ENCODE data around the gene SMYD3. TPM values are rescaled to one million over a fixed set of nuclear protein-coding genes. Genes with fewer than 3 reads are reported as not detected.

SMYD3 gene
- total RNA-seq, 8 experiments from 2014 or later, result 8.8 to 39.7 (median 29.1) TPM

- WGBS, 10 experiments, result 50 to 100% (median 86%) methylated on average over 2 to 6 of the region's 7 CpGs; no CpG with 5 or more reads in 6 of the 10 experiments
- no peak for ATAC-seq (replicated peaks in 6 of 8)
- in situ Hi-C loops (cut with MboI; ENCODE audit: low pct_unique_long_range_greater_than_20kb in 2 of 9, low sequenced_read_pairs in 9 of 9, unreplicated experiment in 9 of 9), result no loop called here
- H3K27ac ChIP-seq, result no peak overlapping the region
- H3K4me3 ChIP-seq, result no peak overlapping the region
- no peaks in the 10 kb centered on the region for H3K4me1 ChIP-seq (replicated peaks in 1 of 2)
Observed at GRCh38 chr1:246512230-246512629, 5.2 kb upstream of the SMYD3 start.

- Histone ChIP-seq H3K4me1 (replicated peaks in 1 of 2) (no peaks in the 10 kb centered on the region), H3K27ac (no peak overlapping the region), H3K4me3 (no peak overlapping the region)
- no peak for ATAC-seq (replicated peaks in 6 of 8)
- in situ Hi-C loops (cut with MboI; ENCODE audit: low pct_unique_long_range_greater_than_20kb in 2 of 9, low sequenced_read_pairs in 9 of 9, unreplicated experiment in 9 of 9), result no loop called here
- 90 to 95% (median 90%) methylated on average over 2 to 4 of the region's 7 CpGs; no CpG with 5 or more reads in 7 of the 10 experiments for WGBS, 10 experiments
Observed at GRCh38 chr1:246511203-246511602, 4.1 kb upstream of the SMYD3 start.

- 50 to 100% (median 88%) methylated on average over 1 to 8 of the region's 13 CpGs; no CpG with 5 or more reads in 5 of the 10 experiments for WGBS, 10 experiments
- Histone ChIP-seq H3K27ac (no peak overlapping the region), H3K4me1 (replicated peaks in 1 of 2) (peaks cover 0 to 6% of the 10 kb centered on the region in 2 donors), H3K4me3 (no peak overlapping the region)
- in situ Hi-C loops (cut with MboI; ENCODE audit: low pct_unique_long_range_greater_than_20kb in 2 of 9, low sequenced_read_pairs in 9 of 9, unreplicated experiment in 9 of 9), result no loop called here
- ATAC-seq (replicated peaks in 6 of 8), result no peak
Observed at GRCh38 chr1:246510147-246511030, 3.3 kb upstream of the SMYD3 start.

- 71 to 95% (median 80%) methylated on average over 1 to 11 of the region's 26 CpGs; no CpG with 5 or more reads in 3 of the 10 experiments for WGBS, 10 experiments
- in situ Hi-C loops (cut with MboI; ENCODE audit: low pct_unique_long_range_greater_than_20kb in 2 of 9, low sequenced_read_pairs in 9 of 9, unreplicated experiment in 9 of 9), result no loop called here
- Histone ChIP-seq H3K27ac (no peak overlapping the region), H3K4me3 (no peak overlapping the region), H3K4me1 (replicated peaks in 1 of 2) (peaks cover 0 to 6% of the 10 kb centered on the region in 2 donors)
- ATAC-seq (replicated peaks in 6 of 8), result no peak
Observed at GRCh38 chr1:246508897-246509688, 2.0 kb upstream of the SMYD3 start.

GRCh38 chr1:246506367-246506673, 759 bp downstream of the SMYD3 start:
- peak overlapping the region; percentile 53 to 86 (median 61) for H3K4me3 ChIP-seq
- no peak overlapping the region for H3K27ac ChIP-seq
- peaks cover 0 to 6% of the 10 kb centered on the region in 2 donors for H3K4me1 ChIP-seq (replicated peaks in 1 of 2)
- ATAC-seq (replicated peaks in 6 of 8), result peak in 5 of 8 experiments; percentile 27 to 49 (median 45)
- WGBS, 10 experiments, result 0 to 20% (median 2%) methylated on average over 2 to 5 of the region's 9 CpGs; no CpG with 5 or more reads in 6 of the 10 experiments
- in situ Hi-C loops (cut with MboI; ENCODE audit: low pct_unique_long_range_greater_than_20kb in 2 of 9, low sequenced_read_pairs in 9 of 9, unreplicated experiment in 9 of 9), result no loop called here

GRCh38 chr1:246503341-246503740, 3.7 kb downstream of the SMYD3 start:
- ATAC-seq (replicated peaks in 6 of 8), result no peak
- in situ Hi-C loops (cut with MboI; ENCODE audit: low pct_unique_long_range_greater_than_20kb in 2 of 9, low sequenced_read_pairs in 9 of 9, unreplicated experiment in 9 of 9), result no loop called here
- peaks cover 0 to 6% of the 10 kb centered on the region in 2 donors for H3K4me1 ChIP-seq (replicated peaks in 1 of 2)
- H3K4me3 ChIP-seq, result no peak overlapping the region
- 0 to 100% (median 76%) methylated on average over 1 to 7 of the region's 7 CpGs; no CpG with 5 or more reads in 2 of the 10 experiments for WGBS, 10 experiments
- H3K27ac ChIP-seq, result no peak overlapping the region

GRCh38 chr1:246497331-246497915, 9.7 kb downstream of the SMYD3 start:
- Histone ChIP-seq H3K4me1 (replicated peaks in 1 of 2) (peaks cover 1 to 3% of the 10 kb centered on the region in 2 donors), H3K4me3 (no peak overlapping the region), H3K27ac (no peak overlapping the region)
- ATAC-seq (replicated peaks in 6 of 8), result peak in 3 of 8 experiments; percentile 21 to 46 (median 46)
- in situ Hi-C loops (cut with MboI; ENCODE audit: low pct_unique_long_range_greater_than_20kb in 2 of 9, low sequenced_read_pairs in 9 of 9, unreplicated experiment in 9 of 9), result loop anchor here in 8 of 9 experiments (10.0 to 25.0 kb wide), 5 partner anchors 90 to 1360 kb away; partner anchors contain the start of gene KIF26B (in 6 of the 8)
- WGBS, 10 experiments, result 50 to 100% (median 68%) methylated on average over 1 to 2 of the region's 2 CpGs; no CpG with 5 or more reads in 2 of the 10 experiments

- 0 to 100% (median 35%) methylated on average over 1 to 3 of the region's 3 CpGs; no CpG with 5 or more reads in 2 of the 10 experiments for WGBS, 10 experiments
- ATAC-seq (replicated peaks in 6 of 8), result peak; percentile 96 to 100 (median 99)
- Histone ChIP-seq H3K27ac (peak overlapping the region in 1 of 2 donors; percentile 1), H3K4me3 (peak overlapping the region in 1 of 5 donors; percentile 11), H3K4me1 (replicated peaks in 1 of 2) (peaks cover 5 to 6% of the 10 kb centered on the region in 2 donors)
- in situ Hi-C loops (cut with MboI; ENCODE audit: low pct_unique_long_range_greater_than_20kb in 2 of 9, low sequenced_read_pairs in 9 of 9, unreplicated experiment in 9 of 9), result loop anchor here in 8 of 9 experiments (10.0 to 25.0 kb wide), 5 partner anchors 95 to 1355 kb away; partner anchors contain the start of gene KIF26B (in 6 of the 8)
Observed at GRCh38 chr1:246492611-246493245, 14.4 kb downstream of the SMYD3 start.

GRCh38 chr1:246491551-246492053, 15.5 kb downstream of the SMYD3 start:
- Histone ChIP-seq H3K4me1 (replicated peaks in 1 of 2) (peaks cover 5 to 6% of the 10 kb centered on the region in 2 donors), H3K27ac (no peak overlapping the region), H3K4me3 (no peak overlapping the region)
- no peak for ATAC-seq (replicated peaks in 6 of 8)
- 82 to 100% (median 93%) methylated on average over 2 to 7 of the region's 7 CpGs; no CpG with 5 or more reads in 1 of the 10 experiments for WGBS, 10 experiments
- in situ Hi-C loops (cut with MboI; ENCODE audit: low pct_unique_long_range_greater_than_20kb in 2 of 9, low sequenced_read_pairs in 9 of 9, unreplicated experiment in 9 of 9), result loop anchor here in 8 of 9 experiments (10.0 to 25.0 kb wide), 5 partner anchors 96 to 1354 kb away; partner anchors contain the start of gene KIF26B (in 6 of the 8)

GRCh38 chr1:246488674-246489073, 18.4 kb downstream of the SMYD3 start:
- no peak for ATAC-seq (replicated peaks in 6 of 8)
- H3K27ac ChIP-seq, result no peak overlapping the region
- WGBS, 10 experiments, result 87 to 100% (median 100%) methylated on average over 1 to 6 of the region's 6 CpGs; no CpG with 5 or more reads in 2 of the 10 experiments
- in situ Hi-C loops (cut with MboI; ENCODE audit: low pct_unique_long_range_greater_than_20kb in 2 of 9, low sequenced_read_pairs in 9 of 9, unreplicated experiment in 9 of 9), result loop anchor here in 6 of 9 experiments (25.0 kb wide), 4 partner anchors 99 to 1351 kb away; partner anchors contain the start of gene KIF26B (in 4 of the 6)
- H3K4me1 ChIP-seq (replicated peaks in 1 of 2), result peaks cover 5 to 6% of the 10 kb centered on the region in 2 donors
- H3K4me3 ChIP-seq, result no peak overlapping the region

- Histone ChIP-seq H3K27ac (no peak overlapping the region), H3K4me1 (replicated peaks in 1 of 2) (no peaks in the 10 kb centered on the region), H3K4me3 (no peak overlapping the region)
- in situ Hi-C loops (cut with MboI; ENCODE audit: low pct_unique_long_range_greater_than_20kb in 2 of 9, low sequenced_read_pairs in 9 of 9, unreplicated experiment in 9 of 9), result loop anchor here in 6 of 9 experiments (25.0 kb wide), 4 partner anchors 104 to 1346 kb away; partner anchors contain the start of gene KIF26B (in 4 of the 6)
- ATAC-seq (replicated peaks in 6 of 8), result peak in 3 of 8 experiments; percentile 30 to 47 (median 46)
Observed at GRCh38 chr1:246483569-246483933, 23.5 kb downstream of the SMYD3 start.
